Measurements from ENCODE around the gene ANXA10.

The ANXA10 gene

GRCh38 chr4:168138143-168138542 lies 45.8 kb downstream of the ANXA10 start:
- H3K4me3 ChIP-seq (replicated peaks; ENCODE audit: low read depth, low read length): no peak overlapping the region
- peak; percentile 46 for DNase-seq (ENCODE audit: extremely low read depth, low read depth)
- TF ChIP-seq CTCF (IDR thresholded peaks at IDR 0.05; ENCODE audit: low read depth, low read length, missing control alignments): no peak

- H3K4me3 ChIP-seq (replicated peaks; ENCODE audit: low read depth, low read length): no peak overlapping the region
- no peak for DNase-seq (ENCODE audit: extremely low read depth, low read depth)
- no peak for TF ChIP-seq CTCF (IDR thresholded peaks at IDR 0.05; ENCODE audit: low read depth, low read length, missing control alignments)
These were observed 47.0 kb downstream of the ANXA10 start for GRCh38 chr4:168139336-168139735.

GRCh38 chr4:168141733-168142132 lies 49.4 kb downstream of the ANXA10 start:
- no peak for TF ChIP-seq CTCF (IDR thresholded peaks at IDR 0.05; ENCODE audit: low read depth, low read length, missing control alignments)
- no peak for DNase-seq (ENCODE audit: extremely low read depth, low read depth)
- no peak overlapping the region for H3K4me3 ChIP-seq (replicated peaks; ENCODE audit: low read depth, low read length)

- DNase-seq (ENCODE audit: extremely low read depth, low read depth): no peak
- H3K4me3 ChIP-seq (replicated peaks; ENCODE audit: low read depth, low read length): no peak overlapping the region
- no peak for TF ChIP-seq CTCF (IDR thresholded peaks at IDR 0.05; ENCODE audit: low read depth, low read length, missing control alignments)
These were observed 51.3 kb downstream of the ANXA10 start for GRCh38 chr4:168143601-168144000.

GRCh38 chr4:168150420-168151050 lies 58.2 kb downstream of the ANXA10 start:
- no peak for DNase-seq (ENCODE audit: extremely low read depth, low read depth)
- no peak for TF ChIP-seq CTCF (IDR thresholded peaks at IDR 0.05; ENCODE audit: low read depth, low read length, missing control alignments)
- H3K4me3 ChIP-seq (replicated peaks; ENCODE audit: low read depth, low read length): no peak overlapping the region

GRCh38 chr4:168151327-168151726 lies 59.0 kb downstream of the ANXA10 start:
- no peak for TF ChIP-seq CTCF (IDR thresholded peaks at IDR 0.05; ENCODE audit: low read depth, low read length, missing control alignments)
- DNase-seq (ENCODE audit: extremely low read depth, low read depth): no peak
- H3K4me3 ChIP-seq (replicated peaks; ENCODE audit: low read depth, low read length): no peak overlapping the region

Data from HFF-Myc (cell line).